GM12878 (cell line): ENCODE results near the gene ETV2. TPM values are rescaled to one million over a fixed set of nuclear protein-coding genes. Genes with fewer than 3 reads are reported as not detected.
A peak's percentile ranks its signal among the peaks of the same experiment; 100 is the strongest.

Experiments used
- ASH2L ChIP-seq: fragments of 300-600, 200-600 bp; sonication (generic); IDR thresholded peaks from 2 replicates; pipeline ENCODE4 v1.6.1; 2017; ENCODE audit warnings: low read depth, mild to moderate bottlenecking, borderline replicate concordance
- BCL11A ChIP-seq: IDR thresholded peaks from 2 replicates; pipeline ENCODE4 v1.6.1; 2011; ENCODE audit warnings: low read depth, low read length
- CHD1 ChIP-seq: IDR thresholded peaks from 2 replicates; pipeline ENCODE4 v1.6.1; 2012; ENCODE audit warnings: low read depth, low read length, improper control_type of control experiment
- CREB1 ChIP-seq: IDR thresholded peaks from 2 replicates; pipeline ENCODE4 v1.6.1; 2012; ENCODE audit warnings: low read depth, mild to moderate bottlenecking, inconsistent platforms
- CREM ChIP-seq: IDR thresholded peaks from 2 replicates; pipeline ENCODE4 v1.6.1; 2014; ENCODE audit warnings: antibody characterized with exemption, low read depth
- KDM1A ChIP-seq: fragments of 200-600 bp; sonication (generic); IDR thresholded peaks from 2 replicates; pipeline ENCODE4 v1.6.1; 2016; ENCODE audit warnings: borderline replicate concordance
- MTA2 ChIP-seq: fragments of 450-650 bp; IDR thresholded peaks from 2 replicates; pipeline ENCODE4 v1.6.1; 2016; ENCODE audit warnings: low read depth, mild to moderate bottlenecking, moderate library complexity
- SREBF1 ChIP-seq: IDR thresholded peaks from 2 replicates; pipeline ENCODE4 v1.6.1; 2012; ENCODE audit warnings: mild to moderate bottlenecking, low read length
- STAT3 ChIP-seq: IDR thresholded peaks from 2 replicates; pipeline ENCODE4 v1.6.1; 2011; ENCODE audit warnings: low read depth, low read length, improper control_type of control experiment
- WRNIP1 ChIP-seq: IDR thresholded peaks from 2 replicates; pipeline ENCODE4 v1.6.1; 2011; ENCODE audit warnings: low read depth, low read length, improper control_type of control experiment, borderline replicate concordance
- ZSCAN29 ChIP-seq: fragments of 450-650 bp; IDR thresholded peaks from 2 replicates; pipeline ENCODE4 v1.6.1; 2017; ENCODE audit warnings: mild to moderate bottlenecking, moderate library complexity
- polyA plus RNA-seq, 11 experiments: library from polyadenylated mRNA; depleted of rRNA in 4 of 11; unstranded in 6 of 11; stranded (reverse) in 5 of 11; fragments of >200 nt; fragmentation: Nextera tagmentation in 4 of 11; fragmentation: Illumina TruSeq in 1 of 11; extraction: Ambion mirVana in 4 of 11; extraction: Trizol in 1 of 11; gene quantifications; 1 replicate in 1 of 11; 2 replicates in 10 of 11; pipeline versions ENCODE4 v1.2.1 to v1.2.3, GENCODE V29; 2011 to 2016; ENCODE audit warnings: inconsistent platforms in 2 of 11, missing spikeins in 2 of 11, low read depth in 1 of 11
- total RNA-seq, 4 experiments: library from RNA; depleted of rRNA in 3 of 4; stranded (reverse); fragments of >200 nt in 3 of 4; fragmentation: Illumina TruSeq in 1 of 4; extraction: Trizol in 1 of 4; gene quantifications; 2 replicates each; pipeline versions ENCODE4 v1.2.1 to v1.2.3, GENCODE V29; 2013 to 2021
- TF ChIP-seq, protein P1 (sequence below): IDR thresholded peaks from 2 replicates; pipeline ENCODE4 v1.6.1; 2012; ENCODE audit warnings: low read length, inconsistent platforms
- TF ChIP-seq, protein P2 (sequence below): fragments of 450-650 bp; IDR thresholded peaks from 2 replicates; pipeline ENCODE4 v1.6.1; 2017; ENCODE audit warnings: mild to moderate bottlenecking, moderate library complexity
- TF ChIP-seq, protein P3 (sequence below): fragments of 450-650 bp; IDR thresholded peaks from 2 replicates; pipeline ENCODE4 v1.6.1; 2017; ENCODE audit warnings: mild to moderate bottlenecking
- TF ChIP-seq, protein P4 (sequence below): fragments of 450-650 bp; IDR thresholded peaks from 2 replicates; pipeline ENCODE4 v1.6.1; 2016; ENCODE audit warnings: mild to moderate bottlenecking
- TF ChIP-seq, protein P5 (sequence below): fragments of 450-650 bp; IDR thresholded peaks from 2 replicates; pipeline ENCODE4 v1.6.1; 2017; ENCODE audit warnings: borderline replicate concordance

Gene ETV2
- total and polyA plus RNA-seq, 10 of the 15 experiments (the other 5 are each of a cell fraction or from before 2014, with no cell fraction given), result 0.10 to 1.4 (median 0.54) TPM; not detected in 1

DNA sequence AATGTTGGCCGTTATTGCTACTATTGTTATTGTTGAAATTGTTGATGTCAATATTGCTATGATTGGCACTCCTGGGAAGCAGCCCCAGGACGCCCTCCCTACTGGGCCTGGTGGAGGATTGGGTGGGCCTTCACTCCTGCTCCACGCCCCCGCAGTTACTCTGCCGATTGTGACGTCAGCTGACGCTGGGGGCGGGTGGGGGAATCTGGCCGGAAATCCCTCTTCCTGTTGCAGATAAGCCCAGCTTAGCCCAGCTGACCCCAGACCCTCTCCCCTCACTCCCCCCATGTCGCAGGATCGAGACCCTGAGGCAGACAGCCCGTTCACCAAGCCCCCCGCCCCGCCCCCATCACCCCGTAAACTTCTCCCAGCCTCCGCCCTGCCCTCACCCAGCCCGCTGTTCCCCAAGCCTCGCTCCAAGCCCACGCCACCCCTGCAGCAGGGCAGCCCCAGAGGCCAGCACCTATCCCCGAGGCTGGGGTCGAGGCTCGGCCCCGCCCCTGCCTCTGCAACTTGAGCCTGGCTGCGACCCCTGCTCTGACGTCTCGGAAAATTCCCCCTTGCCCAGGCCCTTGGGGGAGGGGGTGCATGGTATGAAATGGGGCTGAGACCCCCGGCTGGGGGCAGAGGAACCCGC is at the start of gene ETV2 (continued):
- TF ChIP-seq, protein P1, sequence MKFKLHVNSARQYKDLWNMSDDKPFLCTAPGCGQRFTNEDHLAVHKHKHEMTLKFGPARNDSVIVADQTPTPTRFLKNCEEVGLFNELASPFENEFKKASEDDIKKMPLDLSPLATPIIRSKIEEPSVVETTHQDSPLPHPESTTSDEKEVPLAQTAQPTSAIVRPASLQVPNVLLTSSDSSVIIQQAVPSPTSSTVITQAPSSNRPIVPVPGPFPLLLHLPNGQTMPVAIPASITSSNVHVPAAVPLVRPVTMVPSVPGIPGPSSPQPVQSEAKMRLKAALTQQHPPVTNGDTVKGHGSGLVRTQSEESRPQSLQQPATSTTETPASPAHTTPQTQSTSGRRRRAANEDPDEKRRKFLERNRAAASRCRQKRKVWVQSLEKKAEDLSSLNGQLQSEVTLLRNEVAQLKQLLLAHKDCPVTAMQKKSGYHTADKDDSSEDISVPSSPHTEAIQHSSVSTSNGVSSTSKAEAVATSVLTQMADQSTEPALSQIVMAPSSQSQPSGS, result no peak
- TF ChIP-seq BCL11A, result no peak
- no peak for TF ChIP-seq ZSCAN29
- peak; percentile 85 for TF ChIP-seq CREM
- TF ChIP-seq STAT3, result no peak
- TF ChIP-seq CREB1, result peak; percentile 91
- no peak for TF ChIP-seq SREBF1
- peak; percentile 25; the same call in 1 of the 2 replicates for TF ChIP-seq MTA2
- no peak for TF ChIP-seq ASH2L
- no peak for TF ChIP-seq KDM1A
- TF ChIP-seq, protein P2, sequence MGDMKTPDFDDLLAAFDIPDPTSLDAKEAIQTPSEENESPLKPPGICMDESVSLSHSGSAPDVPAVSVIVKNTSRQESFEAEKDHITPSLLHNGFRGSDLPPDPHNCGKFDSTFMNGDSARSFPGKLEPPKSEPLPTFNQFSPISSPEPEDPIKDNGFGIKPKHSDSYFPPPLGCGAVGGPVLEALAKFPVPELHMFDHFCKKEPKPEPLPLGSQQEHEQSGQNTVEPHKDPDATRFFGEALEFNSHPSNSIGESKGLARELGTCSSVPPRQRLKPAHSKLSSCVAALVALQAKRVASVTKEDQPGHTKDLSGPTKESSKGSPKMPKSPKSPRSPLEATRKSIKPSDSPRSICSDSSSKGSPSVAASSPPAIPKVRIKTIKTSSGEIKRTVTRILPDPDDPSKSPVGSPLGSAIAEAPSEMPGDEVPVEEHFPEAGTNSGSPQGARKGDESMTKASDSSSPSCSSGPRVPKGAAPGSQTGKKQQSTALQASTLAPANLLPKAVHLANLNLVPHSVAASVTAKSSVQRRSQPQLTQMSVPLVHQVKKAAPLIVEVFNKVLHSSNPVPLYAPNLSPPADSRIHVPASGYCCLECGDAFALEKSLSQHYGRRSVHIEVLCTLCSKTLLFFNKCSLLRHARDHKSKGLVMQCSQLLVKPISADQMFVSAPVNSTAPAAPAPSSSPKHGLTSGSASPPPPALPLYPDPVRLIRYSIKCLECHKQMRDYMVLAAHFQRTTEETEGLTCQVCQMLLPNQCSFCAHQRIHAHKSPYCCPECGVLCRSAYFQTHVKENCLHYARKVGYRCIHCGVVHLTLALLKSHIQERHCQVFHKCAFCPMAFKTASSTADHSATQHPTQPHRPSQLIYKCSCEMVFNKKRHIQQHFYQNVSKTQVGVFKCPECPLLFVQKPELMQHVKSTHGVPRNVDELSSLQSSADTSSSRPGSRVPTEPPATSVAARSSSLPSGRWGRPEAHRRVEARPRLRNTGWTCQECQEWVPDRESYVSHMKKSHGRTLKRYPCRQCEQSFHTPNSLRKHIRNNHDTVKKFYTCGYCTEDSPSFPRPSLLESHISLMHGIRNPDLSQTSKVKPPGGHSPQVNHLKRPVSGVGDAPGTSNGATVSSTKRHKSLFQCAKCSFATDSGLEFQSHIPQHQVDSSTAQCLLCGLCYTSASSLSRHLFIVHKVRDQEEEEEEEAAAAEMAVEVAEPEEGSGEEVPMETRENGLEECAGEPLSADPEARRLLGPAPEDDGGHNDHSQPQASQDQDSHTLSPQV, result no peak
- no peak for TF ChIP-seq CHD1
- TF ChIP-seq, protein P3, sequence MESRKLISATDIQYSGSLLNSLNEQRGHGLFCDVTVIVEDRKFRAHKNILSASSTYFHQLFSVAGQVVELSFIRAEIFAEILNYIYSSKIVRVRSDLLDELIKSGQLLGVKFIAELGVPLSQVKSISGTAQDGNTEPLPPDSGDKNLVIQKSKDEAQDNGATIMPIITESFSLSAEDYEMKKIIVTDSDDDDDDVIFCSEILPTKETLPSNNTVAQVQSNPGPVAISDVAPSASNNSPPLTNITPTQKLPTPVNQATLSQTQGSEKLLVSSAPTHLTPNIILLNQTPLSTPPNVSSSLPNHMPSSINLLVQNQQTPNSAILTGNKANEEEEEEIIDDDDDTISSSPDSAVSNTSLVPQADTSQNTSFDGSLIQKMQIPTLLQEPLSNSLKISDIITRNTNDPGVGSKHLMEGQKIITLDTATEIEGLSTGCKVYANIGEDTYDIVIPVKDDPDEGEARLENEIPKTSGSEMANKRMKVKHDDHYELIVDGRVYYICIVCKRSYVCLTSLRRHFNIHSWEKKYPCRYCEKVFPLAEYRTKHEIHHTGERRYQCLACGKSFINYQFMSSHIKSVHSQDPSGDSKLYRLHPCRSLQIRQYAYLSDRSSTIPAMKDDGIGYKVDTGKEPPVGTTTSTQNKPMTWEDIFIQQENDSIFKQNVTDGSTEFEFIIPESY, result no peak
- TF ChIP-seq, protein P4, sequence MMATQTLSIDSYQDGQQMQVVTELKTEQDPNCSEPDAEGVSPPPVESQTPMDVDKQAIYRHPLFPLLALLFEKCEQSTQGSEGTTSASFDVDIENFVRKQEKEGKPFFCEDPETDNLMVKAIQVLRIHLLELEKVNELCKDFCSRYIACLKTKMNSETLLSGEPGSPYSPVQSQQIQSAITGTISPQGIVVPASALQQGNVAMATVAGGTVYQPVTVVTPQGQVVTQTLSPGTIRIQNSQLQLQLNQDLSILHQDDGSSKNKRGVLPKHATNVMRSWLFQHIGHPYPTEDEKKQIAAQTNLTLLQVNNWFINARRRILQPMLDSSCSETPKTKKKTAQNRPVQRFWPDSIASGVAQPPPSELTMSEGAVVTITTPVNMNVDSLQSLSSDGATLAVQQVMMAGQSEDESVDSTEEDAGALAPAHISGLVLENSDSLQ, result peak; percentile 91
- TF ChIP-seq, protein P5, sequence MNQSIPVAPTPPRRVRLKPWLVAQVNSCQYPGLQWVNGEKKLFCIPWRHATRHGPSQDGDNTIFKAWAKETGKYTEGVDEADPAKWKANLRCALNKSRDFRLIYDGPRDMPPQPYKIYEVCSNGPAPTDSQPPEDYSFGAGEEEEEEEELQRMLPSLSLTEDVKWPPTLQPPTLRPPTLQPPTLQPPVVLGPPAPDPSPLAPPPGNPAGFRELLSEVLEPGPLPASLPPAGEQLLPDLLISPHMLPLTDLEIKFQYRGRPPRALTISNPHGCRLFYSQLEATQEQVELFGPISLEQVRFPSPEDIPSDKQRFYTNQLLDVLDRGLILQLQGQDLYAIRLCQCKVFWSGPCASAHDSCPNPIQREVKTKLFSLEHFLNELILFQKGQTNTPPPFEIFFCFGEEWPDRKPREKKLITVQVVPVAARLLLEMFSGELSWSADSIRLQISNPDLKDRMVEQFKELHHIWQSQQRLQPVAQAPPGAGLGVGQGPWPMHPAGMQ, result no peak
- TF ChIP-seq WRNIP1, result no peak
